TTC549 (cell line): ENCODE measurements around the gene STOML2.
"Not testable (repeated sequence)": the region's sequence is repeated elsewhere in the genome, so short reads cannot be mapped to it uniquely, and the experiment has no call there.

Source experiments
- FAIRE-seq: peaks from 2 replicates; lab custom pipeline; 2012; peaks lifted over from hg19 to GRCh38; lab: Jason Lieb, UNC

Gene STOML2, protein sequence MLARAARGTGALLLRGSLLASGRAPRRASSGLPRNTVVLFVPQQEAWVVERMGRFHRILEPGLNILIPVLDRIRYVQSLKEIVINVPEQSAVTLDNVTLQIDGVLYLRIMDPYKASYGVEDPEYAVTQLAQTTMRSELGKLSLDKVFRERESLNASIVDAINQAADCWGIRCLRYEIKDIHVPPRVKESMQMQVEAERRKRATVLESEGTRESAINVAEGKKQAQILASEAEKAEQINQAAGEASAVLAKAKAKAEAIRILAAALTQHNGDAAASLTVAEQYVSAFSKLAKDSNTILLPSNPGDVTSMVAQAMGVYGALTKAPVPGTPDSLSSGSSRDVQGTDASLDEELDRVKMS

DNA sequence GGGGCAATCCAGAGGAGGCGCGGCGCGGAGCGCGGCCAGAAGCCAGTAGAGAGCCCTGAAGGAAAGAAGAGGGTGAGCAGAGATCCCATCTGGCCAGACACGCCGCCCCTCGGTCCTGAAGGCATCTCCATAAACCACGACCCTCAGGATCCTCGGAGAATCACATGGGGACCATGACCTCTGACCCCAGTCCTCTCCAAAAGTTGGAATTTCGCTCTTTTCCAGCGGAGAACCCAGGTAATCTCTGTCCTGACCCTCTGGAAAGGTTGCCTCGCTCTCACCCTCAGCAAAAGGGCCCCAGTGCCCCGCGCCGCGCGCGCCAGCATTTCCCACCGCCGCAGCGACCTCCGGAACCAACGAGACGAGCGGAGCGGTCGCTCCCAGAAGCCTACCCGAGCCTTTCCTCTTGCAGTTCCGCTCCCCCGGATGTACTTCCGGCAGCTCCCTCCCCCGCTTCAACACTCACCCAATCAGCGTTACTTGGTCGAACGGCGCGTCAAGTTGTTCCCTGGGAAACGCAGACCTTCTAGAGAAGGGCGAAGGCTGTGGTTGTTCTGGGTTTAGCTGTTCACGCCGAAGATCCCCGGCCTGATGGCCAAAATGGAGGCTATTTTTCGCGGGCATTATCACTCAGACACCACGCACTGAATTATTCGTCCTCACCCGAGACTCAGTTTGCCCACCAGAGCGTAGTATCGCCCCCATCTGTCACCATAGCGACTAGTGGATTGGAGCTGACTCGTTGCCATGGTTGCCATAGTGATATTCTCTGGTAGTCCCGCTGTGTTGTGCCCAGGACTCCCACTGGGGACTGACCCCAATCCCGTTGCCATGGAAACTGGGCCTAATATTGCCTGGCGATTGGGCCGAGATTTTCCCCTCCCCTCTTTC, at the start of gene STOML2:
TSS of gene STOML2 (minus strand) at position 363 of the 891 bp plus-strand sequence. CDS start at position 326, 37 bp downstream.
- FAIRE-seq = peak; percentile 73

DNA sequence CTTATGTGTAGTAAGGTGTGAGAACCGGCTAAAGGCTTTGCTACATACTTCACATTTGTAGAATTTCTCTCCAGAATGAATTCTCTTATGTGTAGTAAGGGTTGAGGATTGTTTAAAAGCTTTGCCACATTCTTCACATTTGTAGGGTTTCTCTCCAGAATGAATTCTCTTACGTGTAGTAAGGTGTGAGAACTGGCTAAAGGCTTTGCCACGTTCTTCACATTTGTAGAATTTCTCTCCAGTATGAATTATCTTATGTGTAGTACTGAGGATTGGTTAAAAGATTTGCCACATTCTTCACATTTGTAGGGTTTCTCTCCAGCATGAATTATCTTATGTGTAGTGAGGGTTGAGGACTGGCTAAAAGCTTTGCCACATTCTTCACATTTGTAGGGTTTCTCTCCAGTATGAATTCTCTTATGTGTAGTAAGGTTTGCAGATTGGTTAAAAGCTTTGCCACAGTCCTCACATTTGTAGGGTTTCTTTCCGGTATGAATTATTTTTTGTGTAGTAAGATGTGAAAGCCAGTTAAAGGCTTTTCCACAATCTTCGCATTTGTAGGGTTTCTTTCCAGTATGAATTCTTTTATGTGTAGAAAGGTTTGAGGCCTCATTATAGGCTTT, 45.1 kb upstream of the STOML2 start:
- not testable (repeated sequence) for FAIRE-seq

DNA sequence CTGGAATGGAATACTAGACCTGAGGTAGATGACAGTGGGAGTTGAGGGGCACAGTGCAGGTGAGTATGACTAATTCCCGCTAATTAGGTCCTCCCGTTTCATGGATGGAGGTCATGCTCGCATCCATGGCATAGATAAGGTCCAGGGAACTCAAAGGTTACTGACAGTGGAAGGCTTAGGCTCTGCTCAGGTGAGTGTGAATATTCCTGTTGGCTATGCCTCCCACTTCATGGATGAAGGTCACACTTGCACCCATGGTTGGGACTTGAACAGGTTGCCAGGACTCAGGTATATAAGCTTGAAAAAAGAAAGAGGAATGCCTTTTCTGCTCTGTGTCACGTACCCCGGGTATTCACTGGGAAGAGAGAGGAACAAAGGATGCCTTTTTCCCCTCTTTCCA, 39.1 kb upstream of the STOML2 start:
- FAIRE-seq = no peak

DNA sequence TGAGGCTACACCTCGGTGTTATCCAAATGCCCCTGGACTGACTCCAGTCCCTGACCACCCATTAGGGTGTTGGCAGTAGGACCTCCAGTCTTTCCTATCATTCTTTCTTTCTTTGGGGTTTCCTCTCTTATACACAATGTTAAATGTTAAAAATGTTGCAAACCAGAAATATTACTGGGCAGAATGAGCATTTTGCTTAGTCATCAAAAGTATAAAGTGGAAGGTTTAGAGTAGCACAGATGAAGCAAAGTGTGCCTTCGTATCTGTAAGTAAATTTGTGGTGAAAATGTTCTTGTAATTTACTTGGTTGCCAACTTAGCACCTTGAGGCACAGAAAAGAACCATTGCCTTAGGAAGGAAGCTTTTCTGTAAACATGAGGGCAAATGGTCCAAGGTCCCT, 37.2 kb upstream of the STOML2 start:
- no peak for FAIRE-seq

DNA sequence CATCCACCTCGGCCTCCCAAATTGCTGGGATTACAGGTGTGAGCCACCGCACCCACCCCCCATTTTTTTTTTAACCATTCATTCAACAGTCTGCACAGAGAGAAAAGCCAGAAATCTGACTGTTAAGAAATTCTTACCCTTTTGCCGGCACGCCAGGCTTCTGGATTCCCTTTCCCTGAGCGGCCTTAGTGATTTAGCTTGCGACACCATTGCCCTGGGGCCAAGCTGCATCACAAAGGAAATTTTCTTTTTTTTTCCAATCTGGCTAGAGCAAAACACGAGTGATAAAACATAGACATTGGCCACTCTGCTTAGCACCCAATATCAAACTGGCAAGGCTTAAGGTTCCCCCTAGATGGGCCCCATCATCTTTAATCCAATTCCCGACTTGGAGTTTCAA, 33.9 kb upstream of the STOML2 start:
- FAIRE-seq = no peak

DNA sequence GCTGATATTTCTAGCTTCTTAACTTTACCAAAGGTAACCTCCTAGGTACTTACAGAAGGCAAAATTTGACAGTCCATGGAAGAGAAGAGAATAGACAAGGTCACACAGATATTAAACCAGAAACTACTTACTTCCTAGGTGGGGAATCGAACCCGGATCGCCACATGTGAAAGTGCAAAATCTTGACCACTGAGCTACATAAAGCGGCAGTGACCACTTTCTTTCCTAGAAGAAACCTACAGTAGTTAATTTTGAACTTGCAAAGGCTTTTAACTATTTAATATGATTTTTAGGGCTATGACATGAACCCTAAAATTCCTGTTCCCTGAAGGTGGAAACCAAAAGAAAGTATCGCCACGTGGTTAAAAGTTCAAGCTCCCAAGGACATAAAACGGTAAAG, 33.1 kb upstream of the STOML2 start:
- no peak for FAIRE-seq

DNA sequence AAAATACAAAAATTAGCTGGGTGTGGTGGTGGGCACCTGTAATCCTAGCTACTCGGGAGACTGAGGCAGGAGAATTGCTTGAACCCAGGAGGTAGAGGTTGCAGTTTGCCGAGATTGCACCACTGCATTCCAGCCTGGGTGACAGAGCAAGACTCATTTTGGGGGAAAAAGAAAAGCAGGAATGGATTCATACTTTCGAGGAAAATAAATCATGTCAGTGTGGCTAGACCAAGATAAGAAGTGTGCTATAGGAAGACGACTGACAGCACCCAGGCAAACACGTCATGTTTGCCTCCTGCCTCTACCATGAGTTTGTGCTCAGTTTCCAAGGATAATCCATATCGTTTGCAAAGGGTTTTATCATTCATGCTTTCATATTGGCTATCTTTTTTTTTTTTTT, 32.0 kb upstream of the STOML2 start:
- FAIRE-seq = no peak

DNA sequence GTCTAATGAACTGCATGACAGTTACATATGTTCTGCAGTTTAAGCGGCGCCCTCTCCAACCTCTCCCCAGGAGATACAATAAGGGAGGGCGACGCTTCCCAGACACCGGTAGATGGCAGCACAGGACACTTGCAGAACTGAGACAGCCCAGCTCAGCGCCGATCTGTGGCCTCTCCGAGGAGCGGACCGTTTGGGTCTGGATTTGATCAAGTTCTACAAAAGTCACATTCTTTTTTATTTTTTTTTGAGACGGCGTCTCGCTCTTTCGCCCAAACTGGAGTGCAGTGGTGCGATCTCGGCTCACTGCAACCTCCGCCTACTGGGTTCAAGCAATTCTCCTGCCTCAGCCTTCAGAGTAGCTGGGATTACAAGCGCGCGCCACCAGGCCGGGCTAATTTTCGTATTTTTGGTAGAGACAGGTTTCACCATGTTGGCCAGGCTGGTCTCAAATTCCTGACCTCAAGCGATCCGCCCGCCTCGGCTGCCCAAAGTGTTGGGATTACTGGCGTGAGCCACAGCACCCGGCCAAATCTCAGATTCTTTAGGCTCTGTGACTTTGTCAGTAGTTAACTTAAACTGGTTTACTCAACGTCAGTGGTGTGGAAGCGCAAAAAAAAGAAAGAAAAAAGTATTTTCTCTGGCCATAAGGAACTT, 14.1 kb upstream of the STOML2 start:
- FAIRE-seq = peak; percentile 41

DNA sequence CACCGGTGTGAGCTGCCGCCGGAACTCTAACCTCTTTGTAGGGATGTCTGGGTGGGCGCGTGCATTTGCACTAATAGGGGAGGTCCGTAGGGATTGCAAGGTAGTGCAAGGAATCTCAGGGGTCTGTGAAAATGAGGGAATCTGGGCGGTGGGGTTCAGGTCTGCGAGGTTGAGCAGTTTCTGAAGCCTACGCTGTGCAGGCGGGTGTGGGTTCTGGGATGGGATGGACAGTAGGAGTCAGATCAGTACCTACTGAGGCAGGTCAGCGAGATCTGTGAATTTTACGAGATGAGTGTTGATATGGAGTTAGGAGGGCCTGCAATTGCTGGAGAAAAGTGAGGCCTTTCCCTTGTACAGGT, 13.6 kb upstream of the STOML2 start:
- FAIRE-seq = no peak

DNA sequence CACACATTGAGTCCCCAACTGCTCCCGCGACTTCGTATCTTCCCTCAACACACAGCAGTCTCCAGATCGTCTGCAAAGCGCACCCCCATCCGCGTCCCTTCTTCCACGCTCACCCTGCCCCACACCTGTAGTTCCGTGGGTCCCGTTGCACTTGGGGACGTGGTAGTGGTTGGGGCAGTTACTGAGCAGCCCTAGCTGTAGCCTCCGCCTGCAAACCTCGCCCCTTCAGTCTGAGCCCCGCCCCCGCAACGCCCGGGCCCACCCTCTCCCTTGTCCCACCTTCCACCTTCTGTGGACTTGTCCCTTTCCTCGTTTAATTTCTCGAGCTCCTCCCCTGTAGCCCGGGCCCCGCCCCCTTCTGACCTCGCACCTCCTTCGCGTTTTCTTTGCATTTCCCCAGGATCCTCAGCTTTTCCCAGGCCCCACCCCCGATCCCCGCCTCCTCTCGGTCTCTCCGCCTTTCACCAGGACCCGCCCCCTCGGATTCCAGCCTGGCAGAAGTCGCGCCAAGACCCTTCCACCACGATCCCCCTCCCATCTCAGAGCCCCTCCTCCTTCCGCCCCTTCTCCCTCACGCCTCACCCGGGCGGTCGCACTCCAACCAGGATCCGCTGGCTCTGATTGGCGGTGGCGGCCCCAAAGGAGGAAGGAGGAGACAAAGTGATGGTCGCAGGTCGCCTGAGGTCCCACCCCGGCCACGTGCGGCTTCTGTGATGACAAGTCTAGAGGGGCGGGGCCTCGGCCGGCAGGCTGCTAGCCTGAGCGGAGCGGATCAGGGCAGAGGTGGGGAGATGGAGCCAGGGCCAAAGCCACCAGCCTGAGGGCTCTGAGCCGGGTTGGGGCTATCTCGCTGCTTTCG, 13.0 kb upstream of the STOML2 start, which contains the start of gene ATOSB:
TSS of gene ATOSB (minus strand) at position 183 of the 859 bp plus-strand sequence. CDS start 7,588 bp downstream, outside the sequence.
- peak; percentile 89 for FAIRE-seq

DNA sequence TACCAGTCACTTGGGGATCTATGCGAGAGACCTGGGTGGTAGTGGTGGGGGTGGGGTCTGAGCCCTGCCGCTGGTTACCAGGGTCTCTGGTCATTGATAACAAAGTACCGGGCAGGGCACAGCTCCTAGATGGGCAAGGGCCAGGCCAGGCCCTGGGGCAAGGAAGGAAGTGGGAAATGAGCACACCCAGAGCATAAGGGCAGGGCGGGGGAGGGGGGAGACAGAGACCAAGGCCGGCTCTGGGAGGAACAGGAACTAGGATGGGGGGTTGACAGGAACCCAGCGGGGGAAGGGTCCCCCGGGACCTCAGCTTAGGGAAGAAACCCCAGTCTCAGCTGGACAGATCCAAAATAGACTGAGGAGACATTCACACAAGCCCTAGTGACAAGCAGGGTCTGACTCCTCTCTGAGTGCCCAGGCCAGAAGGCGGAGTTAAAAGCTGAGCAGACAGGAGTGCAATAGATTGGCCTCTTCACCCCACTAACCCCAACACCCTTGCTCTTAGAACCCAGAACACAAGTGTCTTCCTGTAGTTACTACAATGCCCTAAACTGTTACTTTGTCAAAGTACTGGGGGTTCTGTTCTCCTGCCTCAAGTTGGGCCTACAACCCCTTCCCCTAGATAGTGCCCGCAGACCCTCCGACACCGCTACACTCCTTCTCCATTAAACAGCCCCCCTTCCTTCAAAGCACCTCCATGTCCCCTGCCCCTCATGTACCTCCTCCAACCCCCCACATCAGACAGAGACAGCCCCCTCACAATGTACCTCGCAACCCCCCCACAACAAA, 12.1 kb upstream of the STOML2 start:
- no peak for FAIRE-seq

DNA sequence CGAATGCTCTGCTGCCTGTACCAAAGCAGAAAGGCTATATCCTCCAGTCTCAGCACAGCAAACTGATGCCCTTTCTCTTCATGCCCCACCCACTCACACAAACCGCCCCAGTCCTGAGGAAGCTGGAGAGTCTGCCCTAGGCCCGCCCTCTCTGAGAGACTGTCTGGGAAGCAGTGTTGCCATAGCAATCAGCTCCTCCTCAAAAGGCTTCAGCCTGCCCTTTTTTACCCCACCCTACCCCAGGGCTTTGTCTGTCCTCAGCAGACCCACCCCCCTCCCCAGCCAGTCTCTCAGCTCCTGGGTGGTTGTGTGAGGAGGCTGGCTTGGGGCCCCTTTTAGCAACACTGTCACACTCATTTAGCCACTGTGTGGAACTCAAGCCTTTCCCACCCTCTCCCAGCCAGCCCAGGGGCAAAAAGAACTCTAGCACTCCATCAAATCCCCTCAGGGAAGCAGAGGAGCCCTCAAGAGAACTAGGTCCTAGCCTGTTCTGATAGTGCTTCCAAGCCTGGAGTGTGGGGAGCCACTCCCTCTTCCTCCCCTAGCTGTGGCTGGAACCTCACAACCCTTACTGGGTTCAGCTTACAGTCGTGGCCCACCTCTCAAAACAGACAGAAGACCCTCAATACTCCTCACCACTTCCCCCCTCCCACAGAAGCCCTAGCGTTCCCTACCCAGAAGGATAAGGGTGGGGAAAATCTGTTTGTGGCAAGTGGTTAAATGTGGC, 11.3 kb upstream of the STOML2 start:
- FAIRE-seq = peak; percentile 87

DNA sequence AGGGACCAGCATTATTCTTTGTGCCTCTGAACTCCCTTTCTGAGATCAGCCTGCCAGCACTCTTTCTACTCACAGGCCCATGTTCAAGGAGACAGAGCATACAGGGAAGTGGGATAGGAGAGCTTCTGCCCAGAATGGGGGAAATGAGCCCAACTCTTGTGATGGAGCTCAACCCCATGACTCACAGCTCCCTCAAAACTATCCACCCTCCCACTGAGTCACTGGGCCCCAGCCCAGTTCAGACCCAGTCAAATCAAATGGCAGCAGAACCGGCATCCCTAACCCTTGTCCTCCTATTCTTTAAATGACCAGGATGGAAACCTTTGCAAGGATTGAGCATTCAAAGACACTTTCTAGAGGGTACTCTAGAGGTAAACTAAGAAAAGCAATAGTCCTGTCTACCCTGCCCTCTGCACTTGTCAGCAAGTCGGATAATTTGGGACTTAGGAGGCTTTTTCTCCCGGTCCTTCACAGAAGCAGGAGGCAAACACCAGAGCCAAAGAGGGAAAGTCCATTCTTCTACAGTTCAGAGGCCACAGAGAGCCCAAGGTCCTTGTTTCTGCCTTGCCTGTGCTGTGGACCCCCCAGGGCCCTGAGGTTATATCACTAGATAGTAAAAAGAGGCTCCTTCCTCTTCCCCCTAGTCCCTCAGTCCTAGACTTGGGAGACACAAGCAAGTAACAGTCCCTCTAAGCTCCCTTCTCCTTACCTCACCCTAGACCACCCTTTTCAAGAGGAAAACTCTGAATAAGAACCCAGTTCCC, 9.5 kb upstream of the STOML2 start:
- no peak for FAIRE-seq

DNA sequence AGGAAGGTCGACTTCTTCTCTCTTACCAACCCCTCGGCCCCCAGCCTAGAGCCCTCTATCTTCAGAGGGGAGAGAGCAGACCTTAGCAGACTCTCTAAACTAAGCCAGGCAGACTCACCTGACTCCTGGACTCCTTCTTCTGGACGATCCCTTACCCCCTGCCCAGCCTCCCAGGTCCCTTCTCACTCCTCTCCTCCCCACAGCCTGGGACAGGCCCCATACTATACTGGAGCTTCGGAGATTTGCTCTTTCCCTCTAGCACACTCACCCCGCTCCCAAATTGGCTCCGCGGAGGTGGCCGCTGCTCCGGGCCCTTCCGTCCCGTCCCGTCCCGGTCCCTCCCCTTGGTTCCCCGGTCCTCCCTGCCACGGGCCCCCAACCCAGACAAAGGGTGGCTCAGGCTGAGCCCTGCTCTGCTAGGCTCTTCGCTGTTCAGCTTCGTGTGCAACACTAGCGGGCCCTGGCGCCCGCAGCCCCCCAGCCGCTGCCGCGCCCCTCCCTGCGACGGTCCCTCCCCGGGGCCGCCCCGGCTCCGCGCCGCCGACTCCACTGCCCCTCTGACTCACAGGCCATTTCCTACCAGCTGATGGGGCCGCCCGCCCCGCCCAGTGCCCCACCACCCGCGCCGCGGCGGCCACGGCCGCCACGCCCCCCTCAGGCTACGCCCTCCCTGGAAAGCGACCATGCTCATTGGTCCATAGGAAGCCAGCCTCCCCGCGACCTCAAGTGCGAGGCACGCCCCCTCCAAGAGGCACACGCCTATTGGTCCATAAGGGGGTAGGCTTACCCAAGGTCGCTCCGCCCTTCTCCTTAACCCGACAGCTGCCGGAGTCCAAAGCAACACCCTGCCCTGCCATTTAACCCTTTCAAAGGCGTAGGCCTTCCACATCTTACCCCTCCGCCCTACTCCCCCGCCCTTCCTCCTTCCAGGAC, 8.3 kb upstream of the STOML2 start:
- peak; percentile 46 for FAIRE-seq

DNA sequence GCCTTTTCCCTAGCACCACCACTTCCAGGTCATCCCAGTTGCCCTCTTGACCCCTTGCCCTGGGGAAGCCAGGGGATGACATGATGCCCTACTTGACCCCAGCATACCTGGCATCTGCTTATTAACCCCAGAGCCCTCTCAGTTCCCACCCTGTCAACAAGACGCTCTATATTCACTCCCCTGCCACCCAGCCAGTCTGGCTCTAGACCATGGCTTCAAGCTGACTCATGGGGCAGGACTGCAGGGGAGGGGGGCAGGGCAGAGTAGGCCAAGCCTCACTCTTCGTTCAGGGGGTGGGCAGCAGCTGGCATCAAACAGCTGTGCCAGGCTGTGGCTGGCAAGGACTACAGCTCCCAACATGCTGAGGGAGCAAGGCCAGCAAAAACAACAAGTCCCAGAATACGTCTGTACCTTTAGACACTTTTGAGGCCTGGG, 7.4 kb upstream of the STOML2 start:
- FAIRE-seq = no peak

DNA sequence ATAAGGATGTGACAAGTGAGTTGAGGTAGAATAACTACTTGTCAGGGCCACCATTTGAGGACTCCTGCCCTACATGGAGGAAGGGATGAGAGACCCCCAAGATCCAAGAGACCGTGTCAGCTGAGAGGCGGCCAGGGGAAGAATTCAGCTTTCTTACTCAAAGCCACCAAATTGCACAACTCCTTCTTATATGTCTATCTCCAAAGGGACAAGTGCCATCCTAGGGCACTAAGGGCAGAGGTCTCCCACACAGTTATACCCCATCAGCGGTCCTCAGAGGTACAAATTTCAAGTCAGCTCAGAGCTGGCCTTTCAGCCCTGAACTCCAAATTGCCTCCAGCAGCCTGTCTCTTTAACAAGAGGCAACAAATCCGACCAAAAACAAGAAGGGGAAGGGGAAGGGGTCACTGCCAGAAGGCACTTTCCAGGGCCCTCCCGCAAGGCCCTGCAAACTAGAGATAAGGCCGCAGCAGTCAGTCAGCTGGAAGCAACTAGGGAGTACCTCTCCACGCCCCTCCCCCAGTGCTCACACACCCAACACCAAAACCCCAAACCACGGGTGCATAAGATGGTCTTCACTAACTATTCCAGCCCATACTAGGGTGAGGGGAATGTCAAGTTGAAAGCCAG, 6.1 kb upstream of the STOML2 start:
- FAIRE-seq = no peak

DNA sequence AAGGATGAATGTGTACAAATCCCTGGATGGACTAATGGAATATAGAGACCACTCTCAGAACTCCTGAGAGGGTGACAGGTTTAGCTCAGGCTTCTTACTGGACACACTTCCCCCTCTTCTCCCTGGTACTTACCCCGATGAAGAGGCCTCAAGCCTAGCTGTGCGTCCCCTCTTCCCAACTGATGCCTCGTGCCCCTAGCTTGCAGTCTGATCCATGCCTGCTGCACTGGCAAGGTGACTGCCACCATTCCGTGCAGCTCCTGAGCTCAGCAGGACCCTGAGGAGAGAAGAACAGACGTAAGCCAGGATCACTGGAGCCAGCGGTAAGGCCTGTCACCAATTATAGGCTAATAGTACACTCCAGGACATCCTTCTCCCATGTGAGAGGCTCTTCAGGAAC, 5.5 kb upstream of the STOML2 start:
- no peak for FAIRE-seq
